Measurements from ENCODE around the gene PPP1R9A. TPM values are rescaled to one million over a fixed set of nuclear protein-coding genes. Genes with fewer than 3 reads are reported as not detected.

Gene PPP1R9A
- polyA plus RNA-seq, 1 donor = 40.1 TPM

- no peak for DNase-seq
Measured at GRCh38 chr7:95027234-95027872, 120.0 kb downstream of the PPP1R9A start.

GRCh38 chr7:95028683-95029082 is 121.3 kb downstream of the PPP1R9A start:
- DNase-seq = no peak

- DNase-seq = no peak
Measured at GRCh38 chr7:95035295-95035694, 127.9 kb downstream of the PPP1R9A start.

- no peak for DNase-seq
Measured at GRCh38 chr7:95041031-95041430, 133.6 kb downstream of the PPP1R9A start.

- no peak for DNase-seq
Measured at GRCh38 chr7:95045236-95045923, 138.0 kb downstream of the PPP1R9A start.

- DNase-seq = no peak
Measured at GRCh38 chr7:95046494-95047240, 139.3 kb downstream of the PPP1R9A start.

GRCh38 chr7:95047291-95047690 is 139.9 kb downstream of the PPP1R9A start:
- DNase-seq = no peak

GRCh38 chr7:95052566-95053094 is 145.2 kb downstream of the PPP1R9A start:
- DNase-seq = no peak

GRCh38 chr7:95054386-95054785 is 147.0 kb downstream of the PPP1R9A start:
- no peak for DNase-seq

GRCh38 chr7:95055295-95055694 is 147.9 kb downstream of the PPP1R9A start:
- DNase-seq = no peak

- no peak for DNase-seq
Measured at GRCh38 chr7:95056107-95056739, 148.8 kb downstream of the PPP1R9A start.

- DNase-seq = no peak
Measured at GRCh38 chr7:95056901-95057300, 149.5 kb downstream of the PPP1R9A start.

- no peak for DNase-seq
Measured at GRCh38 chr7:95059842-95060313, 152.5 kb downstream of the PPP1R9A start.

GRCh38 chr7:95062901-95063300 is 155.5 kb downstream of the PPP1R9A start:
- DNase-seq = no peak

GRCh38 chr7:95066737-95067530 is 159.5 kb downstream of the PPP1R9A start:
- DNase-seq = peak; percentile 79

GRCh38 chr7:95088536-95089215 is 181.3 kb downstream of the PPP1R9A start:
- no peak for DNase-seq

- no peak for DNase-seq
Measured at GRCh38 chr7:95089414-95090315, 182.3 kb downstream of the PPP1R9A start.

GRCh38 chr7:95092324-95092723 is 184.9 kb downstream of the PPP1R9A start:
- DNase-seq = no peak

- DNase-seq = no peak
Measured at GRCh38 chr7:95095259-95095965, 188.0 kb downstream of the PPP1R9A start.

Data from left kidney (tissue), 2 donors.